HG03342 (cell line): ENCODE measurements around the gene COQ5.
A peak's percentile ranks its signal among the peaks of the same experiment; 100 is the strongest.
"Not testable (repeated sequence)": the region's sequence is repeated elsewhere in the genome, so short reads cannot be mapped to it uniquely, and the experiment has no call there.

Experiments
- ATAC-seq: cut with Tn5 transposase; IDR thresholded peaks from one replicate; pipeline ENCODE4 v1.9.1; 2021; ENCODE audit warnings: mild to moderate bottlenecking, moderate library complexity; ENCODE audit not compliant: unreplicated experiment

Gene COQ5

DNA sequence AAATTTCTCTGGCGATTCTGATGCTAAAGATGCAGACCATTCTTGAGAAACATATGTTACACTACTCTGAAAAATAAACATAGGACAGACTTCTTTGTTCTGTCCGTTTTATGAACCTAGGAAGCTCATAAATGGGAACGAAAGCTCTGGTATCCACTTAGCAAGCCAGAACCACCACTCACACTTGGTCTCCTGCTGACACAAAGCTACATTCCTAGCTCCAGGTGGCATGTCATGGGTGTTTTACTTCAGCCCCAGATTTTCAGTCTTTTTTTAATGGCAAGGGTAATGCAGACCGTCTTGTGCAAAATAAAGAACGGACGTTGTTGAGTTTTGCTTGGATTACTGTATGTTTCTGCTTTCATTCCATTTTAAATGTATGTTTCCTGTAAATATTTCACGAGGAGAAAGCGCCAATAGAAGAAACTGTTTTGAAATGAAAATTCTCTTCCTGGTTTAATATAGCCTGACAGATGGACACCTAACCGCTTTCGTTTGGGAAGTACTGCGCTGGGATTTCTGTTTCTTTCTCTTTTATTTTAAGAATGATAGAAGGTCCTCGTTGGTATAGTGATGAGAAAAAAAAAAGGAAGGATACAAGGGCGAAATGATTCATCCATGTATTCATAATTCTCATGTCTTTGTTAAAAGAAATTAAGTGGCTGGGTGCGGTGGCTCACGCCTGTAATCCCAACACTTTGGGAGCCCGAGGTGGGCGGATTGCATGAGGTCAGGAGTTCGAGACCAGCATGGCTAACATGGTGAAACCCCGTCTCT is 871 bp upstream of the COQ5 start:
- no peak for ATAC-seq

DNA sequence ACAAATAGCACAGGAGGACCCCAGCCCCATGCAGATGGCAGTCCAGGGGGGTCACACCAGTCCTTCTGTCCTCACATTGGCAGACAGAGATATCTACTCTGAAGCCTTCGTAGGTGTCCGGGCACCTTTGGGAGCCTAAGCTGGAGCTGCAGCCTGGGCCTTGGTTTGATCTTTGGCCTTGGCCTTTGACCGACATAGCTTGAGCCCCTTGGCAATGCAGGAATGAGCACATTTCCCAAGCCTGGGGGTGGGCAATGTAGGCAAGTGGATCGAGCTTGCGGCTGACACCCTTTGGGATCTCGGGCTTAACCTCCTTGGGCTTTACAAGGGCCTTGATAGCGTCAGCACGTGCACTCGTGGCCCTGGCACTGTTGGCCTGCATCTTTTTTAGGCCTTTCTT is 6.4 kb downstream of the COQ5 start:
- ATAC-seq: no peak

DNA sequence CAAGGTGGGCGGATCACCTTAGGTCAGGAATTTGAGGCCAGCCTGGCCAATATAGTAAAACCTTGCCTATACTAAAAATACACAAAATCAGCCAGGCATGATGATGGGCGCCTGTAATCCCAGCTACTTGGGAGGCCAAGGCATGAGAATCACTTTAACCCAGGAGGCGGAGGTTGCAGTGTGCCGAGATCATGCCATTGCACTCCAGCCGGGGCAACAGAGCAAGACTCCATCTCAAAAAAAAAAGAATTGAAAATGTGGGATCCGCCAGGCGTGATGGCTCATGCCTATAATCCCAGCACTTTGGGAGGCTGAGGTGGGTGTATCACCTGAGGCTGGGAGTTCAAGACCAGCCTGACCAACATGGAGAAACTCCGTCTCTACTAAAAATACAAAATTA is 9.6 kb downstream of the COQ5 start:
- not testable (repeated sequence) for ATAC-seq

DNA sequence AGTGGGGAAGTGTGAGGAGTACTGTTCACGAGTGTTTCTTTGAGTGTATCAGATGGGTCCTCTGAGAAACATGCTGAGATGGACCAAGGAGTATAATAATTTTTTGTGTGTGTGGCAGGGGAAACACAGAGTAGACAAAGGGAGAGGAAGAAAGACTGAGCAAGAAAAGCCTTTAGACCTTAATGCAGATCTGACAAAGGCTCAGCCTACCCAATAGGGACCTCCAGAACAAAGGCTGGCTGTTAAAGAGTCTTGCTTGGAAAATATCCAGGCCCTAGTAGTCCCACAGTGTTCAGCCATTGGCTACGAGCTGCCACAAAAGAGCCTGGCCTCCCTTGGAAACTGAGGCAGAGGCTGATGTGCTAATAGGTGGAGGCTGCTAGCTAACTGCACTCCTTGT is 13.5 kb downstream of the COQ5 start:
- no peak for ATAC-seq

DNA sequence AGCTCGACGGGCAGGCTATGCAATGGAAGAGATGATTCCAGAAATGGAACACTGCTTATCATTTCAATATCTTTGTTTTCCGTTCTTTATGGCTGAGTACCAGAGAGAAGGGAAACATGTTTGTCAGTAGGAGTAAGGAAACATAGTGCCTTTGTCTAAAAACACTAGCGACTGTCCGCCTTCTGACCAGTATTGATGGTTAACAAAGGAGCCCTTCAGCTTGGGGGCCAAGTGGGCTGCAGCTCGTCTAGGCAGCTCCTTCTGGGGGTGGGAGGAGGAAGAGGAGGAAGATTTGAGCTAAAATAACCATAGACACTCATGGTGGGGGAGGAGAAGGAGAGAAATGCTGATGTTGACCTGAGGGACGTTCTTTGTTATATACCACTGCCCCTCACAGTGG is 15.0 kb downstream of the COQ5 start:
- no peak for ATAC-seq

DNA sequence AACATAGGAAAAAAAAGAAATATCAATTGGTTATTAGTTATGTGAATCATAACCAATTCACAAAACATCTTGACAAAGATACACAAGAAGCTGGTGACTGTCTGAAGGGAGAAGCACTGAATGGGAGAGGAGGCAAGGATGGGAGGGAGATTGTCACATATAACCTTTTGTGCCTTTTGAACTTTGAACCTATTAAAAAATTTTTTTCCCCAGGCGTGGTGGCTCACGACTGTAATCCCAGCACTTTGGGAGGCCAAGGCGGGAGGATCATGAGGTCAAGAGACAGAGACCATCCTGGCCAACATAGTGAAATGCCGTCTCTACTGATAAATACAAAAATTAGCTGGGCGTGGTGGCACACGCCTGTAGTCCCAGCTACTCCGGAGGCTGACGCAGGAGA is 20.4 kb downstream of the COQ5 start:
- ATAC-seq: no peak

DNA sequence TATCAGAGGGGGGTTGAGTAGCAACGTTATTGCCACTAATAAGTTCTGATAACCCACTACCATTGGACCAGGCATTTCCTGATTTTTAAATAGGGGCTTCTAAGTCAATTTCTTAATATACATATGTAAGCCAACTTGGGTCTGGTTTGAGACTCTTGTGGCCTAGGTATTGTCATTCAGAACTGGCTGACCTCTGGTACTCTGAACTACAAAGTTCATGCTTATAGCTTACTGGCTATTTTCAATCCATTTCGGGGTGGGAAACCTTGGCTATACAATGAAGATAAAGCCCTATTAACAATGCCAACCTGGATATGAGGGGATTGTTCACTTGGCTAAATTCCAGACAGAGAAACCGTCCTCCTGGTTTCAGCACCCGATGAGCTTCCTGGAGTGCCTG is 24.4 kb downstream of the COQ5 start:
- no peak for ATAC-seq

DNA sequence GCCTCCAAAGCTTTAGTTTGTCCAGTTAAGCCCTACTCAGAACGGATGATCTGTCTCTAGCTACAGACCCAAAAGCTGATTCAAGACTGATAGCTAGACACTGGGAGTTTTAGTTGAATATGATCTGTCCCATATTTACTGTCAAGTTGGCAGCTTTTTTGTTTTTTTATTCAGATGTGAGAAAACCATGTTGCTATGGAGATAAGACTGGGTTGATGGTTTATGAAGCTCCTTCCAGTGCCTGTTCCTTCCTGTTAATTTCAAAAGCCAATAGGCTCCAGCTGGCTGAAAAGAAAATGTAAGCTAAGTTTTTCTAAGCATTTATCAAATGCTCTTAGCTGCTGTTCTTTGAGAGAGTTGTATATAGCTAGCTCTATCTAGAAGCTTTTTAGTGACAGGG is 28.4 kb downstream of the COQ5 start:
- no peak for ATAC-seq

DNA sequence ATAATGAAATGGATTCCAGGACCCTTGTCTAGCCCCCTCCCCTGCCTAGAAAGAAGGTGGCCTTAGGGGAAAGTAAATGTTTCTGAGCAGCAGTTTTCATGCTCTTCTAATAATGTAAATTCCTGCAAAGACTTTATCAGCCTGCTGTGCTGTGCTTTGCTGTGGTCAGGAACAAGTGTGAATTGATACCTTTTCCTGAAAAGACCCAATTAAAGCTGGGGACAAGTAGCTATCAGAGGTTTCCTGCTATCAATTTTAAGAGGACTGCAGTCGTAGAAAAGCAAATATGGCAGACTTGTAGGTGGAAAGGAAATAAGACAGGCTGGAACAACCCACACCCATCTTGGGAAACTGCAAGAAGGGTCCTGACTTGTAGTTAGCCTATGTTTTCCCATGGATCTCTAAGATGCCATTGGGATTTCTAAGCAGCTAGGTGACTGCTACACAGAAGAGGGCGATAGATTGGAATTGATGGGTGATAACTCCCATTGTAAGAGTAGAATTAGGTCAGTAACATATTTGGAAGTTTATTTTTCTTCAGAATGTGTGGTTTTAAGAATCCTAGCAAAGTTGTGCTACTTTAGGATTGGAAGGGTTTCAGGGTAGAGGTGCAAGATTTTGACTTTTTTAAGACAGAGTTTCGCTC is 30.0 kb downstream of the COQ5 start:
- ATAC-seq: no peak

DNA sequence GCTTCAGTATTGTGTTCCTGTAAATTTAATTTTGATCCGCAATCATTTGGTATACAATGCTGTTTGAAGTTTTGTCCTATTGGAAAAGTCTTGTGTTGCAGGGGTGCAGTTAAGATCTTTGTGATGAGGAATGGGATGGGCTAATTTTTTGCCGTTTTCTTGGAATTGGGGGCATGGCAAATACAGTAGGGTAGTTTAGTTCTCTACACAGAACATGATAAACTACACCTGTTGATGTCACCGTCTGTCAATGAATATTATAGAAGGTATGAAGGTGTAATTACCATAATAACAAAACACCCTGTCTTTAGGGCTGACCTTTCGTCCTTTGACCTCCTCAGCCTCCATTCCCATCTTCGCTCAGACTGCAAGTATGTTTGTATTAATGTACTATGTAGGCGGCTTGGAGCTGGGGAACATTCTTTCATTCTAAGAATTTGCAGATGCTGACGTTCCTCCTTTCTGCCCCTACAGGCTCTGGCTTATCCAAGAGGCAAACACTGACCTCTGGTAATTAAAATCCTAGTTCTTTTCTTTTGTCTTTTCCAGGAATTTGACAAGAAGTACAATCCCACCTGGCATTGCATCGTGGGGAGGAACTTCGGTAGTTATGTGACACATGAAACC is 31.3 kb downstream of the COQ5 start:
- no peak for ATAC-seq

DNA sequence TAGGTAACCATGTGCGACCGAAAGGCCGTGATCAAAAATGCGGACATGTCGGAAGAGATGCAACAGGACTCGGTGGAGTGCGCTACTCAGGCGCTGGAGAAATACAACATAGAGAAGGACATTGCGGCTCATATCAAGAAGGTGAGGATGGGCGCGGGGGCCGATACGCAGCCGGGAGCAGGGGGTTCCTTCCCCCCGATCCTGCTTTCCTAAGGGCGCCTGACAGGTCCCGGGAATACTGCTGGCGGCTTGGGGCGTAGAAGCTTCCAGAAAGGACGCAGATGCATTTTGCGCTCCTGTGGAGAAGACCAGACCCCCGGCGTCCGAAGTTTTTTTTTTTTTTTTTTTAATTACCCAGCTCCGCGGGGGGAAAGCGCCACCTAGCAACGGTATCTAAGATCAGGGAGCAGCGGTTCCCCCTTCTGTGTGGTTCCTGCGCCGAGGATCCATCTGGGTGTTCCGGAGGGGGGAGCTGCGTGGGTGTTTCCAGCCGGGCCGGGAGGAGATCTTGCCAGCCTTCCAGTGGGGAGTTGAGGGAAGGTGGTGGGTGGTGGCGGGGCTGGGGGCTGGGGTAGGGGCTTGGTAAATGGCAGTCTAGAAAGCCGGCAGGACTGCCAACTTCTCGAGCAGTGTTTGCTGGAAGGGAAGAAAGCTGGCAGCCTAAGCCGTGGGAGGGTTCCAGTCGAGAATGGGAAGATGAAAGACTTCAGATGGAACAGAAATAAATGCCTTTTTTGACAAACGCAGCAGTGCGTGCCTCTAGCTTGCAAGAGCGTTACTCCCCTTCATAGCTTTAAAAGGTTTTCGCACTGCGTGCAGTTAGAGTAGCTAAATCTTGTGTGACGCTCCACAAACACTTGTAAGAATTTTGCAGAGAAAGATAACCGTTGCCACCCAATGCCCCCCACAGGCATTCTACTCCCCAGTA is 32.3 kb downstream of the COQ5 start:
- no peak for ATAC-seq

DNA sequence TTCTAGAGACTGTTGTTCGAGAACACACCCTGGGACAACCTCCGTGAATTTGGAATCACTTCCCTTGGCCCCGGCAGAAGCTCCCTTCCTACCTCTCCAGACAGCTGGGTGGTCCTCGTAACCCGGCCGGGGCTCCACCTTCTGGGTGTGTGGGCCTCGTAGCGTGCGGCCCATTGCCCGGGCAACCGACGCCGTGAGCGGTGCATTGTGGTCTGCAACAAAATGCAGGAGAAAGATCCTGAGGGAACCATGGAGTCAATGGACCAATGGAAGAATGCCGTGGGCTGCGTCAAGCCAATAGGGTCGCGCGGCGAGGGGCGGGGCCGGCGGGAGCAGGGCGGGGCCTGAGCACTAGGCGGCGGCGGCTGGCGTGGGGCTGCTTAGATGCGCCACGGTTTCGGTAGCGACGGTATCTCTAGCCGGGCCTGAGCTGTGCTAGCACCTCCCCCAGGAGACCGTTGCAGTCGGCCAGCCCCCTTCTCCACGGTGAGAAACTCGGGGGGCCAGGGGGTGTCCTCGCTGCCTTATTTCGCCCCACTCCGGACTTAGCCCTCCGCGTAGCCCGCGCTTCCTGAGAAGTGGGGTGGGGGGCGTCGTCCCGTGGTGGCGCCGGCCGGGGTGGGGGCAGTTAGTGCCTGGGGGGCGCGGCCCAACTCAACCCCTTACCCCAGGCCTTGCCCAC is 33.1 kb downstream of the COQ5 start, which contains the start of gene DYNLL1:
Gene DYNLL1 (plus strand): TSS at position 383 of the 682 bp plus-strand sequence. CDS start 309 bp downstream, outside the sequence.
- ATAC-seq: peak; percentile 92

DNA sequence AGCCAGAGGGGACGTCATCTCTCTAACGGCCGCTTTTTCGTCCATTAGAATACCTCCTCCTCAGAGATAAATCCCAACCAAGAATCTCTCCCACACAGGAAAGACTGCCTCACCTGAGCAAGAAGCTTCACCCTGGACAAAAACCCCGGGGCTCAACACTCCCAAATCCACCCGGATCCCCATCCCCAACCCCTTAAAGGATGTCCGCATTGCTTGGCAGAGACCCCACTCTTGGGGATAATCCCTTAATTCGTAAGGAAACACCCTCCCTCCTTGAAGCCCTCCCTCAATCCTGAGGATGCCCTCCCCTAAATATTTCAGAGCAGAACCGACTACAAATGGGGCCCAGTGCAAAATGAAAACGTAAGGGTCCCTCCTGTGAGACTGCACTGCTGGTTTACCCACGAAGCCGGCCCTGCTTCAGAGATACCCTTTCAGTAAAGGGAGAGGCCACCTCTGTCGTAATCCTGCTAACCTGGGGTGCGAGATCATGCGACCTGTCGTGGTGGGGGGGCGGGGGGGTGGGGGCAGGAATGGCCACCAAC is 33.7 kb downstream of the COQ5 start:
- ATAC-seq: peak; percentile 14

DNA sequence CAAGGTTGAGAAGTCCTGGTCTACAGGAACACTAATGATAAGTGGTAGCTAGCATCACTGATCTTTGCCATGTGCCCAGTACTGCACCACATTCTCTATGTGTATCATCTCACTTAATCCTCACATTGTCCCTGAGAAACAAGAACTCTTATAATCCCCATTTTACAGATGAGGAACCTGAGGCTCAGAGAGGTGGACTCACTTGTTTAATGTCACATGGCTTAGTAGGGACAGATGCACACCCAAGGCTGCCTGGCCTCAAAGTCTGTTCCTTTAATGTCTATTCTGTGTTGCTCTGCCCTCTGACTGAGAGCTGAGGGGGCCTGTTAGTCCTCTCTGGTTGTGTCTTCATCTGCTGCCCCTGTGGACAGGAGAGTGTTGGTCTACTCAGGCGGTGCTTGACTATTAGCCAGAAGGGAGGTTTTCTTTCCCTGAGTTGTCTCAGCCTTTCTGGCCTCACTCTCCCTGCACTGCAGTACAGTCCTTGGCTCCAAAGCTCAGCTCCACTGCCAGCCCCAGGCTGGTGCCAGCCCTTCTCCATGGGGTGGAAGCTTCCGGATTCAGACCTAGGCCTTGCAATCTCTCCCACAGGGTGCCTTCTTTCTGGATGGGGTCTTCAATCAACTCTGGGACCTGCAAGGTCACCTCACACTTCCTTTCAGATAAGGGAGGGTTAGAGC is 38.0 kb downstream of the COQ5 start:
- no peak for ATAC-seq

DNA sequence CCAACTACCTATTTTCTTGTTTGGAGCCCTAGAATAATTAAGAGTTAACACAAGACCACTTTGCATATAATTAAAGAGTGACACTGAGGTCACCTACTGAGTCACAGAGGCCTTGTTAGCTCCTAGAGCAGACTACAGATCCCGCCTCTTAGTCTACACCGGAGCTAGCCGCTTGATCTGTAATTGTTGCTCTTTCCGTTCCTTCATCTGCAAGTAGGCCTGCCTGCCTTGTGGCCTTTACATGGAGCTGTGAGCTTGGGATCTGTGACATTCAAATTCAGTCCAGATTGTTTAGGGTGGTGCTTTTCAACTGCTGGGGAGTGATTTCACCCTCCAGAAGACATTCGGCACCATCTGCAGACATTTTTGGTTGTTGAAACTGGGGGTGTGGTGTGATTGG is 38.6 kb downstream of the COQ5 start:
- ATAC-seq: no peak

DNA sequence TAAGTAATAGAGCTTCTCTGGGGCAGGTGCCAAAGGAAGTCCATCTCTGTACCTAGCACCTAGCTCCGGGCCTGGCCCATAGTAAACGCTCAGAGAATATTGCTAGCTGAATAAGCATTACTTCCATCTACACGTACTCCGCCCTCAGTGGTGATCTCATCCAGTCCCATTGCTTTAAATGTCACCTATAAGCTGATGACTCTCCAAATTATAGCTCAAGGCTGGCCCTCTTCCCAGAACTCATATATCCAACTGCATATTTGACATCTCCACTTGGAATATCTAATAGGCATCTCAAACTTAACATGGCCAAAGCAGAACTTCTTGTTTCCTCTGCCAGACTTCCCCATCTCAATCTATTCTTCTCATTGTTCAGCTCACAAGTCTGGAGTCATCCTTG is 39.9 kb downstream of the COQ5 start:
- ATAC-seq: no peak

DNA sequence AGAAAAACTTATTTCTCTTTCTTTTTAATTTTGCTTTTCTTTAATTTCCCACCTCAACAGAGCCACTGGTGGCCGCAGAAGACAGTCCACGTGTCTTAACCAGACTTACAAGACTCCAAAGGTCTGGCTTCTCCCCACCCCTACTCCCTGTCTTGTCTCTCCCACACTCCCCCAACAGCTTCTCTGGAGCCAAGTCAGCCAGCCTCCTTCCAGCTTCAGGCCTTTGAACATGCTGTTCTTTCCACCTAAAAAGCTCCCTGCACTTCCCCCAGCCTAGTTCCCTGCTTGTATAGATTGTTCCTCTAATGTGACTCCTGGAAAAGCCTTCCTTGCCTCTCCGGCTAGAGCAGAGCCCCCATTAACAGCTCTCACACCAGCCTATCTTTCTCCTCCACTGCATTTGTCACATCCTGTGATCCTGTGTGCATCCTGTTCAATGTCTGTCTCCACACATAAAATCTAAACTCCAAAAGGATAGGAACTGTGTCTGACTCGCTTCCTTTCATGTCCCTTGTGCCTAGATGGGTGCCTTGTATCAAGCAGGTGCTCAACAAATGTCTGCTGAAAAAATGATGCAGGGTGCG is 40.8 kb downstream of the COQ5 start:
- ATAC-seq: no peak

DNA sequence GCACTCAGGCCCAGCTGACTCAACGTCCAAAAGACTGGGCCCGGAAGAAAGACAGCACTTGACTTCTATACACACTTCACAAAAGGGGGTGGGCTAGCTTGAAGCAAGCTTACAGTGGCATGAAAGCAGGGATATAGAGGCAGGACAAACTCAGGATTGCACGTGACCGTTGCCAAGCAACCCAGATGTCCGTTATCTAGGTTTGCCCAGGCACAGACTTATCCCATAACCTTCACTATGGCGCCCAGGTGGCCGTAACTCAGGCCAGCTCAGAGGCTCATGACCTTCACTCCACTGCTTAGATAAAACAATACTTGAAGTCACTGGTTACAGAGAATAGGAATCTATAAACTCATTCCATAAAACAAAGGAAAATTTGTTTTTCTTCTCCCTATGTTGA is 41.4 kb downstream of the COQ5 start:
- not testable (repeated sequence) for ATAC-seq
